MM.1S (cell line): ENCODE results near the gene RERE.

Source experiments
- DNase-seq: peaks from one replicate; pipeline ENCODE4 v3.0.0-alpha.2; 2015
- H2AFZ ChIP-seq: fragments of 300-600 bp; sonication (generic); 2 replicates; pipeline ENCODE4 v1.6.0; 2016; ENCODE audit warnings: antibody characterized with exemption, low read length
- H3F3A ChIP-seq: fragments of 300-600 bp; sonication (generic); 2 replicates; pipeline ENCODE4 v1.6.1; 2016; ENCODE audit warnings: mild to moderate bottlenecking, antibody characterized with exemption, low read length, moderate library complexity, mixed read lengths; ENCODE audit not compliant: insufficient read depth
- H3K27ac ChIP-seq: fragments of 300-600 bp; sonication (generic); 2 replicates; pipeline ENCODE4 v1.5.1; 2016; ENCODE audit warnings: mild to moderate bottlenecking, low read length
- H3K27me3 ChIP-seq: fragments of 300-600 bp; sonication (generic); replicated peaks from 2 replicates; pipeline ENCODE4 v1.6.0; 2016; ENCODE audit warnings: low read length; ENCODE audit not compliant: insufficient read depth
- H3K36me3 ChIP-seq: fragments of 300-600 bp; sonication (generic); replicated peaks from 2 replicates; pipeline ENCODE4 v1.6.1; 2016; ENCODE audit warnings: mild to moderate bottlenecking, low read length, mixed read lengths; ENCODE audit not compliant: insufficient read depth
- H3K4me1 ChIP-seq: fragments of 300-600 bp; sonication (generic); 2 replicates; pipeline ENCODE4 v1.6.1; 2016; ENCODE audit warnings: low read length, mixed read lengths
- H3K4me2 ChIP-seq: fragments of 300-600 bp; sonication (generic); 2 replicates; pipeline ENCODE4 v1.6.0; 2016; ENCODE audit warnings: low read depth, low read length
- H3K4me3 ChIP-seq: fragments of 300-600 bp; sonication (generic); 2 replicates; pipeline ENCODE4 v1.5.1; 2016; ENCODE audit warnings: low read length, mixed read lengths
- H3K79me2 ChIP-seq: fragments of 300-600 bp; sonication (generic); 2 replicates; pipeline ENCODE4 v1.6.1; 2016; ENCODE audit warnings: mixed run types, low read length, mixed read lengths
- H3K9ac ChIP-seq: fragments of 300-600 bp; sonication (generic); 2 replicates; pipeline ENCODE4 v1.6.1; 2016; ENCODE audit warnings: low read length, mixed read lengths
- H3K9me2 ChIP-seq: fragments of 300-600 bp; sonication (generic); replicated peaks from 2 replicates; pipeline ENCODE4 v1.6.1; 2016; ENCODE audit warnings: mild to moderate bottlenecking, low read length, mixed read lengths; ENCODE audit not compliant: insufficient read depth
- H3K9me3 ChIP-seq: fragments of 300-600 bp; sonication (generic); replicated peaks from 2 replicates; pipeline ENCODE4 v1.6.1; 2016; ENCODE audit warnings: mild to moderate bottlenecking, low read length, mixed read lengths; ENCODE audit not compliant: insufficient read depth
- H4K20me1 ChIP-seq: fragments of 300-600 bp; sonication (generic); 2 replicates; pipeline ENCODE4 v1.6.1; 2016; ENCODE audit warnings: mild to moderate bottlenecking, low read length, moderate library complexity, mixed read lengths; ENCODE audit not compliant: insufficient read depth
- CTCF ChIP-seq: fragments of 300-600 bp; sonication (generic); IDR thresholded peaks from 2 replicates; pipeline ENCODE4 v1.5.1; 2016; ENCODE audit warnings: antibody characterized with exemption, low read length, mixed read lengths
- EZH2 ChIP-seq: fragments of 300-600 bp; sonication (generic); optimal IDR thresholded peaks from 2 replicates; pipeline ENCODE3; 2017; ENCODE audit warnings: low read depth, mild to moderate bottlenecking, antibody characterized with exemption, low read length, mixed read lengths
- EZH2phosphoT487 ChIP-seq: fragments of 300-600 bp; sonication (generic); IDR thresholded peaks from 2 replicates; pipeline ENCODE4 v1.6.1; 2018; ENCODE audit warnings: antibody characterized with exemption, low read length

Gene RERE

GRCh38 chr1:8367571-8368194 lies 449.8 kb downstream of the RERE start:
- H3K4me2 ChIP-seq, result no peak overlapping the region
- no peak overlapping the region for H2AFZ ChIP-seq
- no peak overlapping the region for H3K4me3 ChIP-seq
- H3K4me1 ChIP-seq, result no peaks in the 10 kb centered on the region
- no peaks in the 10 kb centered on the region for H4K20me1 ChIP-seq
- DNase-seq, result no peak
- H3K79me2 ChIP-seq, result no peaks in the 10 kb centered on the region
- no peaks in the 10 kb centered on the region for H3K9me2 ChIP-seq
- H3F3A ChIP-seq, result no peaks in the 10 kb centered on the region
- H3K9ac ChIP-seq, result no peak overlapping the region
- H3K27me3 ChIP-seq, result no peaks in the 10 kb centered on the region
- TF ChIP-seq EZH2phosphoT487, result no peak
- no peak for TF ChIP-seq EZH2
- TF ChIP-seq CTCF, result no peak
- no peaks in the 10 kb centered on the region for H3K36me3 ChIP-seq
- no peaks in the 10 kb centered on the region for H3K9me3 ChIP-seq
- no peak overlapping the region for H3K27ac ChIP-seq

GRCh38 chr1:8365661-8366362 lies 451.6 kb downstream of the RERE start:
- no peaks in the 10 kb centered on the region for H3K27me3 ChIP-seq
- no peaks in the 10 kb centered on the region for H3K79me2 ChIP-seq
- H3K4me1 ChIP-seq, result no peaks in the 10 kb centered on the region
- TF ChIP-seq EZH2, result no peak
- TF ChIP-seq EZH2phosphoT487, result no peak
- no peak for TF ChIP-seq CTCF
- H3K9me2 ChIP-seq, result no peaks in the 10 kb centered on the region
- no peak overlapping the region for H3K4me2 ChIP-seq
- DNase-seq, result no peak
- no peak overlapping the region for H2AFZ ChIP-seq
- no peaks in the 10 kb centered on the region for H4K20me1 ChIP-seq
- no peak overlapping the region for H3K9ac ChIP-seq
- no peak overlapping the region for H3K27ac ChIP-seq
- H3F3A ChIP-seq, result no peaks in the 10 kb centered on the region
- H3K36me3 ChIP-seq, result no peaks in the 10 kb centered on the region
- no peak overlapping the region for H3K4me3 ChIP-seq
- H3K9me3 ChIP-seq, result no peaks in the 10 kb centered on the region

GRCh38 chr1:8364528-8365442 lies 452.7 kb downstream of the RERE start:
- TF ChIP-seq EZH2, result no peak
- no peak for TF ChIP-seq CTCF
- TF ChIP-seq EZH2phosphoT487, result no peak
- H2AFZ ChIP-seq, result no peak overlapping the region
- H3K36me3 ChIP-seq, result no peaks in the 10 kb centered on the region
- H3K4me3 ChIP-seq, result no peak overlapping the region
- no peaks in the 10 kb centered on the region for H4K20me1 ChIP-seq
- no peak for DNase-seq
- no peak overlapping the region for H3K9ac ChIP-seq
- no peaks in the 10 kb centered on the region for H3K9me2 ChIP-seq
- H3K27me3 ChIP-seq, result no peaks in the 10 kb centered on the region
- H3K9me3 ChIP-seq, result no peaks in the 10 kb centered on the region
- no peak overlapping the region for H3K27ac ChIP-seq
- no peaks in the 10 kb centered on the region for H3K79me2 ChIP-seq
- H3F3A ChIP-seq, result no peaks in the 10 kb centered on the region
- H3K4me2 ChIP-seq, result no peak overlapping the region
- no peaks in the 10 kb centered on the region for H3K4me1 ChIP-seq
